Activated CD4-positive, alpha-beta T cell treated with anti-CD3 and anti-CD28 coated beads for 24 hours (primary cell): ENCODE results near the gene F7.
"Not testable (repeated sequence)": the region's sequence is repeated elsewhere in the genome, so short reads cannot be mapped to it uniquely, and the experiment has no call there.

Source experiments
- DNase-seq, 2 donors: peaks; one replicate each; pipeline ENCODE4 v3.0.0-alpha.2; 2020; ENCODE audit warnings: low read depth in 2 of 2

The F7 gene

GRCh38 chr13:113072376-113072775, 33.2 kb upstream of the F7 start:
- DNase-seq, result no peak

GRCh38 chr13:113073942-113074341, 31.6 kb upstream of the F7 start:
- no peak for DNase-seq

GRCh38 chr13:113074401-113074800, 31.2 kb upstream of the F7 start:
- no peak for DNase-seq

GRCh38 chr13:113074876-113075275, 30.7 kb upstream of the F7 start:
- DNase-seq, result no peak

GRCh38 chr13:113075711-113076110, 29.9 kb upstream of the F7 start:
- DNase-seq, result no peak

GRCh38 chr13:113076681-113077401, 28.8 kb upstream of the F7 start:
- DNase-seq, result no peak

- DNase-seq, result no peak
These were observed 28.0 kb upstream of the F7 start for GRCh38 chr13:113077566-113077952.

- no peak for DNase-seq
These were observed 27.4 kb upstream of the F7 start for GRCh38 chr13:113077953-113078901.

- DNase-seq, result no peak
These were observed 26.4 kb upstream of the F7 start for GRCh38 chr13:113078902-113079780.

GRCh38 chr13:113079781-113080080, 25.9 kb upstream of the F7 start:
- DNase-seq, result not testable (repeated sequence)

- DNase-seq, result no peak
These were observed 25.2 kb upstream of the F7 start for GRCh38 chr13:113080361-113080831.

- DNase-seq, result no peak
These were observed 24.6 kb upstream of the F7 start for GRCh38 chr13:113080901-113081521.

- DNase-seq, result no peak
These were observed 23.2 kb upstream of the F7 start for GRCh38 chr13:113082198-113083021.

- no peak for DNase-seq
These were observed 22.6 kb upstream of the F7 start for GRCh38 chr13:113083022-113083373.

GRCh38 chr13:113083402-113084061, 22.1 kb upstream of the F7 start:
- DNase-seq, result no peak

- DNase-seq, result no peak
These were observed 21.3 kb upstream of the F7 start for GRCh38 chr13:113084094-113084942.

- DNase-seq, result no peak
These were observed 20.5 kb upstream of the F7 start for GRCh38 chr13:113084943-113085540.

GRCh38 chr13:113086031-113086750, 19.4 kb upstream of the F7 start:
- DNase-seq, result no peak
